HG03135 (cell line): Measurements from ENCODE around the gene ANKRD44.
"Not testable (repeated sequence)": the region's sequence is repeated elsewhere in the genome, so short reads cannot be mapped to it uniquely, and the experiment has no call there.

ENCODE experiments used
- ATAC-seq: cut with Tn5 transposase; IDR thresholded peaks from one replicate; pipeline ENCODE4 v1.9.1; 2021; ENCODE audit warnings: mild to moderate bottlenecking, moderate library complexity; ENCODE audit not compliant: unreplicated experiment

Gene ANKRD44

GRCh38 chr2:197240421-197241041 lies 70.0 kb downstream of the ANKRD44 start:
- ATAC-seq, result peak; percentile 34

- ATAC-seq, result not testable (repeated sequence)
Measured at GRCh38 chr2:197240018-197240417, 70.6 kb downstream of the ANKRD44 start.

GRCh38 chr2:197239434-197239833 lies 71.1 kb downstream of the ANKRD44 start:
- peak; percentile 52 for ATAC-seq

GRCh38 chr2:197238043-197238365 lies 72.6 kb downstream of the ANKRD44 start:
- ATAC-seq, result peak; percentile 48

- ATAC-seq, result no peak
Measured at GRCh38 chr2:197237291-197238042, 73.1 kb downstream of the ANKRD44 start.

GRCh38 chr2:197236816-197237215 lies 73.8 kb downstream of the ANKRD44 start:
- ATAC-seq, result no peak

- no peak for ATAC-seq
Measured at GRCh38 chr2:197236159-197236558, 74.4 kb downstream of the ANKRD44 start.

- ATAC-seq, result no peak
Measured at GRCh38 chr2:197235711-197236110, 74.9 kb downstream of the ANKRD44 start.

GRCh38 chr2:197234671-197235191 lies 75.8 kb downstream of the ANKRD44 start:
- no peak for ATAC-seq

- ATAC-seq, result no peak
Measured at GRCh38 chr2:197233473-197233872, 77.1 kb downstream of the ANKRD44 start.

- no peak for ATAC-seq
Measured at GRCh38 chr2:197232010-197232409, 78.6 kb downstream of the ANKRD44 start.

- no peak for ATAC-seq
Measured at GRCh38 chr2:197229509-197230443, 80.8 kb downstream of the ANKRD44 start.

- ATAC-seq, result no peak
Measured at GRCh38 chr2:197223451-197223850, 87.1 kb downstream of the ANKRD44 start.

- no peak for ATAC-seq
Measured at GRCh38 chr2:197219636-197220035, 90.9 kb downstream of the ANKRD44 start.

- ATAC-seq, result no peak
Measured at GRCh38 chr2:197217541-197217940, 93.0 kb downstream of the ANKRD44 start.

GRCh38 chr2:197216361-197216979 lies 94.1 kb downstream of the ANKRD44 start:
- peak; percentile 72 for ATAC-seq

GRCh38 chr2:197215748-197216360 lies 94.7 kb downstream of the ANKRD44 start:
- ATAC-seq, result peak; percentile 37

GRCh38 chr2:197212344-197213262 lies 98.0 kb downstream of the ANKRD44 start:
- no peak for ATAC-seq

- no peak for ATAC-seq
Measured at GRCh38 chr2:197211881-197212342, 98.7 kb downstream of the ANKRD44 start.
